ENCODE data around the gene PCDH11X. TPM values are rescaled to one million over a fixed set of nuclear protein-coding genes. Genes with fewer than 3 reads are reported as not detected.
"Not testable (repeated sequence)": the region's sequence is repeated elsewhere in the genome, so short reads cannot be mapped to it uniquely, and the experiment has no call there.

Gene PCDH11X, protein sequence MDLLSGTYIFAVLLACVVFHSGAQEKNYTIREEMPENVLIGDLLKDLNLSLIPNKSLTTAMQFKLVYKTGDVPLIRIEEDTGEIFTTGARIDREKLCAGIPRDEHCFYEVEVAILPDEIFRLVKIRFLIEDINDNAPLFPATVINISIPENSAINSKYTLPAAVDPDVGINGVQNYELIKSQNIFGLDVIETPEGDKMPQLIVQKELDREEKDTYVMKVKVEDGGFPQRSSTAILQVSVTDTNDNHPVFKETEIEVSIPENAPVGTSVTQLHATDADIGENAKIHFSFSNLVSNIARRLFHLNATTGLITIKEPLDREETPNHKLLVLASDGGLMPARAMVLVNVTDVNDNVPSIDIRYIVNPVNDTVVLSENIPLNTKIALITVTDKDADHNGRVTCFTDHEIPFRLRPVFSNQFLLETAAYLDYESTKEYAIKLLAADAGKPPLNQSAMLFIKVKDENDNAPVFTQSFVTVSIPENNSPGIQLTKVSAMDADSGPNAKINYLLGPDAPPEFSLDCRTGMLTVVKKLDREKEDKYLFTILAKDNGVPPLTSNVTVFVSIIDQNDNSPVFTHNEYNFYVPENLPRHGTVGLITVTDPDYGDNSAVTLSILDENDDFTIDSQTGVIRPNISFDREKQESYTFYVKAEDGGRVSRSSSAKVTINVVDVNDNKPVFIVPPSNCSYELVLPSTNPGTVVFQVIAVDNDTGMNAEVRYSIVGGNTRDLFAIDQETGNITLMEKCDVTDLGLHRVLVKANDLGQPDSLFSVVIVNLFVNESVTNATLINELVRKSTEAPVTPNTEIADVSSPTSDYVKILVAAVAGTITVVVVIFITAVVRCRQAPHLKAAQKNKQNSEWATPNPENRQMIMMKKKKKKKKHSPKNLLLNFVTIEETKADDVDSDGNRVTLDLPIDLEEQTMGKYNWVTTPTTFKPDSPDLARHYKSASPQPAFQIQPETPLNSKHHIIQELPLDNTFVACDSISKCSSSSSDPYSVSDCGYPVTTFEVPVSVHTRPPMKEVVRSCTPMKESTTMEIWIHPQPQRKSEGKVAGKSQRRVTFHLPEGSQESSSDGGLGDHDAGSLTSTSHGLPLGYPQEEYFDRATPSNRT (N-terminal part only)
- total RNA-seq: 0.03 TPM

DNA sequence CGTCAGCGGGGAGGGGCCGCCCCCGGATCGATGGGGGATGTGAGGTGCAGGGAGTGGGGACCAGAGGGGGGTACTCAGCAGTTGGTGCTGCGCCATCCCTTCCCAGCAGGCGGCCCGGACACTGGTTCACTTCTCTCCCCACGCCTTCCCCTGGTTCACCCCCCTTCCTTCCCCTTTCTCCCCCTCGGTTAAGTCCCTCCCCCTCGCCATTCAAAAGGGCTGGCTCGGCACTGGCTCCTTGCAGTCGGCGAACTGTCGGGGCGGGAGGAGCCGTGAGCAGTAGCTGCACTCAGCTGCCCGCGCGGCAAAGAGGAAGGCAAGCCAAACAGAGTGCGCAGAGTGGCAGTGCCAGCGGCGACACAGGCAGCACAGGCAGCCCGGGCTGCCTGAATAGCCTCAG is at the start of gene PCDH11X:
TSS of gene PCDH11X (plus strand) at position 241 of the 400 bp plus-strand sequence. CDS start 56,130 bp downstream, outside the sequence.
- not testable (repeated sequence) for DNase-seq (ENCODE audit: low spot score); ATAC-seq

DNA sequence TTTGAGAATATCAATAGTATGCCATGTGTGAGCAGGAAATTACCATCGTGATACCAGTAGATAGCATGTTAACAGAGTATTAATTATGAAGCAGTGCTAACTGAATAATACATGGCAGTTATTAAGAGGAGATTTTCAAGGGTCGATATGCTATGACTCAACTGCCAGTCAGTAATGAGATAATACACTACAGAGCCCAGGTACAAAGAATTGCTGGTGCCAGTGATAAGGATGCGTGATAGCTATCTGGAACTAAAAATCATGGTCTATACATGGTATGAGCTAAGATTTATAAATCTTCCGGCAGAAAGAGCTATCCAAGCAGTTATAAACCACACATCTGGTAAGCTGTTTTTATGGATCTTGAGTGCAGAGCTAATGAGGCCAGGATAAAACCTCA is 31.7 kb upstream of the PCDH11X start:
- ATAC-seq; DNase-seq (ENCODE audit: low spot score): not testable (repeated sequence)

DNA sequence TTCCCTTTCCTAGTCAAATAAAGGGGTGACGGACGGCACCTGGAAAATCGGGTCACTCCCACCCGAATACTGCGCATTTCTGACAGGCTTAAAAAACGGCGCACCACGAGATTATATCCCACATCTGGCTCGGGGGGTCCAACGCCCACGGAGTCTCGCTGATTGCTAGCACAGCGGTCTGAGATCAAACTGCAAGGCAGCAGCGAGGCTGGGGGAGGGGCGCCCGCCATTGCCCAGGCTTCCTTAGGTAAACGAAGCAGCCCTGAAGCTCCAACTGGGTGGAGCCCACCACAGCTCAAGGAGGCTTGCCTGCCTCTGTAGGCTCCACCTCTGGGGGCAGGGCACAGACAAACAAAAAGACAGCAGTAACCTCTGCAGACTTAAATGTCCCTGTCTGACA is 26.2 kb upstream of the PCDH11X start:
- not testable (repeated sequence) for DNase-seq (ENCODE audit: low spot score); ATAC-seq

DNA sequence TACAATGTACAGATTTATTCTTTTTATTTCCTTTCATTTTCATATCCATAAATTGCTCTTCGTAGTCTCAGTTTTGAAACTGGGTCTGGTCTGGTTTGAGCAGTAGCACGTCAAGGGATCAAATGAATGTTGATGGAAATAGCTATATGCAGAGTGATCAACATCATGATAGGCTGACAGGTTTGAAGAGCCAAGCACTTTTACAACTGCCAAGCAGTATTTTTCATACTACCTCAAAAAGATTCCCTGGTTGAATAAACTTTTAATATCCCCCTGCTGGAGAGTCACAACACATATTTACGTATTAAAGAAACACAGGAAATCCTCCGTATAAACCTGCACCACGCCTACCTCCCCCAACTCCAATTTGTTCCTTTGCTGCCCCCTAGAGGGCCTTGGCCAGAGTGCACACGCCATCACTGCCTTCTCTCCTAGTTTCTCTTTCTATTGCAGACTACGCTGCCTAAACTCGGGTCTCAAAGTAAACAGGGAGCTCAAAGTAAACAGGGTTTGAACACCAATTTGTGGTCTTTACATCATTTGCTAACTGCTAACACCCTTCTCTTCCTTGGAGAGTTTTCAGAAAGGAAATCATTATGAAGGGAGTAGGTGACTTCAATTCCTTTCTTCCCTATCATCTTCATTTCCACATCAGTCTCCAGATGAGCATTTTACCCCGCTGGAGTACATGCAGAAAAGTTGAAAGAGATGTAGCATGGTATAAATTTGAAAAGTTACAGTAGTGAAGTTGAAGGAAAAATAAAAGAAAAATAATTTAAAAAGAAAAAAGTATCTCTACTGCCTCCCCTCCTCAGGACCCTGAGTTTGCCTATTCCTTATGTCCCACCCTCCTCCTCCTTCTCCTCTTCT is 8.3 kb upstream of the PCDH11X start:
- DNase-seq (ENCODE audit: low spot score): not testable (repeated sequence)
- ATAC-seq: peak; percentile 92

DNA sequence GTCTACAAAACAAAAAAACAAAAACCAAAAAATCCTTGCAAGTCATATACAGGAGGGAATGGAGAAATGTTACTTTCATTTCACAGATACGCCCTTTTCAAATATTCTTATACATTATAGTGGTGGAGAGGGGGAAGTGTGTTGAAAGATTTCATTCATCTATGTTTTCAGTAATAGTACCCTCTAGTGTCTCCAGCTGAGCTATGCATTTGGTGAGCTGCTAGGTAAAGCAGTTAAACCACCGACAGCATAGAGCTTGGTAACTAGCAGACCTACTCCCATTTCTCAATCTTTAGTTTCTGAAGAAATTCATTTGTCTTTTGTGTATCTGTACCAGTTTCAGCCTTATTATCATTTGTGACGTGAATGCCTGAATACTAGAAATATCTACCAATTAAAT is 5.2 kb upstream of the PCDH11X start:
- not testable (repeated sequence) for DNase-seq (ENCODE audit: low spot score); ATAC-seq

DNA sequence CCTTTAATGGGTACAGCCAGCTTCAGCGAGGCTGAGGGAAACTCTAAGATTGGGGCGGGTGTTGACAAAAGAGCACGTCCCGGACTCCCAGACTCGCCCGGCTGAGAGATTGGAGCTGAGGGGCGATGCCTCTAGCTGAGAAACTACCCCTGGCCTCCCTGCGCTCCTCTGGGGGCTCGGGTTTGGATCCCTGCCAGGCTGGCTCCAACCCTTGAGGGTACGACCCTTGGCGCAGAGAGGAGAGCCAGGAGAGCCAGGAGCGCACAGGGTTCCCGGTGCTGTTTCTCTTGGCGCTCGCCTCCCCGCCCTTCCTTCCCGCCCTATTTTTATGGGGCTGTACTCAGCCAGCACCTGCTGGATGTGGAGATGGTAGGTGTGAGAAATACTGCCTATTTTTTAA is 833 bp downstream of the PCDH11X start:
- DNase-seq (ENCODE audit: low spot score); ATAC-seq: not testable (repeated sequence)

DNA sequence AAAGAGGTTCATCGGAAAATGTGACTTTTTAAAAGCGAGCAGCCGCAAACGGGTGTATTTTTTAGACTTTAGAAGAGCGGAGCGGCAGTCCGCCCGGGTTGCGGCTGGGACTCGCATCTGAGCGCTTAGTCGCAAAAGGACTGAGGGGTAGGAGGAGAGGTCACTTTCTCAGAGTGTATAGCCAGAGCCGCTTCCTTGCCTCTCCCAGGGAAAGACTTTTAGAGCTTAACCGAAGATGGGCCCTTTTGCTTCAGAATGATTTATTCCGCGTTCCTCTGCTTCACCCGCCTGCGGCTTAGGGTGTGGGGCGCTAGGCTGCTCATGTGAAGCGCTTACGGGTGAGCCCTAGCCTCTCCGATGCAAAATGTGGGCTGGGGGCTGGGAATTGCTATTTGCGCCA is 1.5 kb downstream of the PCDH11X start:
- not testable (repeated sequence) for ATAC-seq; DNase-seq (ENCODE audit: low spot score)

DNA sequence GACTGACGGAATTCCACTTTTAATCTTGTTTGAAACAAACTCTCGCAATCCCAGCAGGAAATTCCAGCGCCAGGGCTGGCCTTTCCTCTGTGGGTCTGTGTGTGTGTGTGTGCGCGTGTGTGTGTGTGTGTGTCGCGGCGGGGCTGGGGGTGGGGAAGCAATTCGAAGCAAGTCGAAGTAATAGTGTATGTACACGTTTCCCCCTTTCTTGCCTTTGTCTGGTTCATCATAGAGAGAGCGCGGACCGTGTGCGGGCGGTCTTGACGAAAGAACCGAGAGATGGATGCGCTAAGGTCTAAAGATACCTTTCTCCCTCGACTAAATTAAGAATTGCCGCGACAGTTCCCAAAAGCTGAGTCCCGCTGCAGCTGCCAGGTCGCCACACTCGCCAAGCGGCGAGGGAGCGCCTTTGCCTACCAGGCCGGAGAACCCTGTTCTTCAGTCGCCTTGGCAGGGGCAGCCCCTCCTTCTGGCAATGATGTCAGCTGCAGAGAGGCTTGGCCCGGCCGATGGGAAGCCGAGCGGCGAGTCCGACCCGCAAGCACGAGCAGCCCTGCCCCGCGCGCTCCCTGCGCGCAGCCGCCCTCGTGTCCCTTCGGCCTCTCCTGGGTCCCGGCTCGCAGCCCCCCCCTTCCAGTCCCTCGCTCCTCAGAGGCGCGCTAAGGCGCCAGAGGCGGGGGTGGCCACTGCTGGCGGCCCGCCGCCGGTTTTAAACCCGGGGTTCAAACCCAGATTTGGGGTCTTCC is 2.6 kb downstream of the PCDH11X start:
- not testable (repeated sequence) for DNase-seq (ENCODE audit: low spot score); ATAC-seq

DNA sequence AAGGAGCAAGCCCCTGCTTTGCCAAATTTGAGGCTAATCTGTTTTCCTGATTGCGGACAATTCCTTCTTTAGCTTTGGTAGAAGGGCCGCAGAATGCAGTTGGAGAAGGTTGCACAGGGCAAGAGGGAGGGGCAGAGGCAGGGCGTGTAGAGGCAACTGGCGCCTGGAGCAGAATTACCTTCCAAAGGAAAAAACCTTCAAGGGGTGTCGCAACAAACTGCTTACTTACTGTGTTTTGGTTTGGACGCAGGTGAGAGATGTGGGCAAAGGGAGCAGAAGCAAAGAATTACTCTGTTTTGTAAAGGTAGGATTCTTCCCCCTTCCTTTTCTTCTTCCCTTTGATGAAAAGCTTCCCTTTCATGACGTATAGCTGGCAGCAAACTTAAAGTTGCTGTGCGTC is 3.6 kb downstream of the PCDH11X start:
- not testable (repeated sequence) for ATAC-seq; DNase-seq (ENCODE audit: low spot score)

DNA sequence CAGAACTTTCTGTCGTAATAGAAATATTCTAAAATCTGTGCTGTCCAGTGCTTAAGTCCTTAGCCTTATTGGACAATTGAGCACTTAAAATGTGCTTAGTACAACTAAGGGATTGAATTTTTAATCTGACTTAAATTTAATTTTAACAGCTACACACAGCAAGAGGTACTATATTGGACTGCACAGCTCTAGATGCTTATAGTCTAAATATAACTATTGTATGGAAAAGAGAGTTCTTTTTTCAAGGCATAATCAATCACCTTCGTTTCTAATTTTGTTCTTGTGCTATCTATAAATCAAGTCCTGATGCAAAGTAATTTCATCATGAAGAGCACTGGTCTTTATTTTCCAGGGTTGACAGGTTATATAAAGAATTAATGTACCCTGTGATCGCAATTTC is 38.4 kb downstream of the PCDH11X start:
- ATAC-seq; DNase-seq (ENCODE audit: low spot score): not testable (repeated sequence)

DNA sequence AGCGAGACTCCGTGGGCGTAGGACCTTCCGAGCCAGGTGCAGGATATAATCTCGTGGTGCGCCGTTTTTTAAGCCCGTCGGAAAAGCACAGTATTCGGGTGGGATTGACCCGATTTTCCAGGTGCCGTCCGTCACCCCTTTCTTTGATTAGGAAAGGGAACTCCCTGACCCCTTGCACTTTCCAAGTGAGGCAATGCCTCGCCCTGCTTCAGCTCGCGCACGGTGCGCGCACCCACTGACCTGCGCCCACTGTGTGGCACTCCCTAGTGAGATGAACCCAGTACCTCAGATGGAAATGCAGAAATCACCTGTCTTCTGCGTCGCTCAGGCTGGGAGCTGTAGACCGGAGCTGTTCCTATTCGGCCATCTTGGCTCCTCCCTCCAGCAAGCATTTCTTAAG is 46.1 kb downstream of the PCDH11X start:
- not testable (repeated sequence) for ATAC-seq; DNase-seq (ENCODE audit: low spot score)

Measured in left lobe of liver (tissue), 2 donors.